Measurements from ENCODE around the gene SKI. TPM values are rescaled to one million over a fixed set of nuclear protein-coding genes. Genes with fewer than 3 reads are reported as not detected.

The SKI gene
- total RNA-seq, 2 experiments from 2014 or later, result 286 to 324 TPM

GRCh38 chr1:2284932-2285331 lies 56.8 kb downstream of the SKI start:
- DNase-seq (no peak), ATAC-seq (ENCODE audit: poor library complexity) (no peak)
- Mint-ChIP-seq H3K9me3 (no peaks in the 10 kb centered on the region), H3K27ac (peak overlapping the region; percentile 99), H3K36me3 (ENCODE audit: low read depth) (peaks cover 51% of the 10 kb centered on the region), H3K4me1 (ENCODE audit: low read depth) (peaks cover 37% of the 10 kb centered on the region), H3K27me3 (no peaks in the 10 kb centered on the region), H3K4me3 (peak overlapping the region; percentile 43)
- Histone ChIP-seq H3K4me1 (ENCODE audit: insufficient read depth, low read length) (peaks cover 66% of the 10 kb centered on the region), H3K27ac (ENCODE audit: low read depth in 1 of 2, low read length in 2 of 2) (no peak overlapping the region), H3K36me3 (ENCODE audit: insufficient read depth, low read length) (peaks cover 15% of the 10 kb centered on the region), H3K9me3 (ENCODE audit: control insufficient read depth in 1 of 2, insufficient read depth in 1 of 2, low read length in 2 of 2) (peaks cover 0 to 6% of the 10 kb centered on the region in 2 experiments), H3K4me3 (ENCODE audit: low read length) (no peak overlapping the region), H3K27me3 (ENCODE audit: control insufficient read depth in 1 of 2, insufficient read depth in 2 of 2, low read length in 2 of 2) (no peaks in the 10 kb centered on the region)
- TF ChIP-seq CTCF (IDR thresholded peaks at IDR 0.05), result no peak
- ChIA-PET CTCF (interaction anchor here (0.7 kb wide), 1 partner anchor 40 kb away, joined by 4 read pairs; no protein-coding TSS in a partner anchor), POLR2A (interaction anchor here (0.6 to 0.7 kb wide), 2 partner anchors 16 to 400 kb away, joined by 3 read pairs; no protein-coding TSS in a partner anchor)
- intact Hi-C loops (cut with DNase I, micrococcal nuclease), result no loop called here

DNA sequence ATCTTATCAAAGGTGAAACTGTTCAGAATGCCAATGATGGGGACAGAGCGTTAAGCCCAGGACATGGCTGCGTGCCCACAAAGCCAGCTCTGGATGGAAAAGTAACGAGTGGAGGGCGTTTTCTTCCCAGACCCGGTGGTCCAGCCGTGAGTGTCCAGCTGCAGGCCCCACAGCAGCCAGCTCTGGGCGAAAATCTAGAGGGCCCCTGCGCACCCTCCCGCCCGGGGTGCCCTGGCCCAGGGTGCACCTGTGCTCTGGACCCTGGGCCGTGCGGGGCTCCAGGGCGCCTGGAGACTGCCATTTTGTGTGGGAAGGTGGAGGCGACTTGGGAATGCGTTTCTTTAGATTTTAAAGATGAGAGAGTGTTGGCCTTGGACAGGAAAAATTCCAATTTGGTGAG lies 58.8 kb downstream of the SKI start:
- DNase-seq, result no peak
- POLR2A ChIA-PET, result no interaction called here
- H3K4me1 ChIP-seq (ENCODE audit: insufficient read depth, low read length), result peaks cover 86% of the 10 kb centered on the region
- Mint-ChIP-seq H3K4me3 (peak overlapping the region; percentile 72), H3K9me3 (no peaks in the 10 kb centered on the region), H3K27me3 (no peaks in the 10 kb centered on the region), H3K4me1 (ENCODE audit: low read depth) (peaks cover 57% of the 10 kb centered on the region), H3K27ac (peak overlapping the region; percentile 99), H3K36me3 (ENCODE audit: low read depth) (peaks cover 59% of the 10 kb centered on the region)
- H3K9me3 ChIP-seq (ENCODE audit: control insufficient read depth in 1 of 2, insufficient read depth in 1 of 2, low read length in 2 of 2), result no peaks in the 10 kb centered on the region
- CTCF ChIA-PET, result no interaction called here
- no peak overlapping the region for H3K27ac ChIP-seq (ENCODE audit: low read depth in 1 of 2, low read length in 2 of 2)
- H3K27me3 ChIP-seq (ENCODE audit: control insufficient read depth in 1 of 2, insufficient read depth in 2 of 2, low read length in 2 of 2), result no peaks in the 10 kb centered on the region
- intact Hi-C loops (cut with DNase I, micrococcal nuclease), result no loop called here
- TF ChIP-seq CTCF (IDR thresholded peaks at IDR 0.05), result no peak
- no peak for ATAC-seq (ENCODE audit: poor library complexity)
- no peak overlapping the region for H3K4me3 ChIP-seq (ENCODE audit: low read length)
- peaks cover 12% of the 10 kb centered on the region for H3K36me3 ChIP-seq (ENCODE audit: insufficient read depth, low read length)

DNA sequence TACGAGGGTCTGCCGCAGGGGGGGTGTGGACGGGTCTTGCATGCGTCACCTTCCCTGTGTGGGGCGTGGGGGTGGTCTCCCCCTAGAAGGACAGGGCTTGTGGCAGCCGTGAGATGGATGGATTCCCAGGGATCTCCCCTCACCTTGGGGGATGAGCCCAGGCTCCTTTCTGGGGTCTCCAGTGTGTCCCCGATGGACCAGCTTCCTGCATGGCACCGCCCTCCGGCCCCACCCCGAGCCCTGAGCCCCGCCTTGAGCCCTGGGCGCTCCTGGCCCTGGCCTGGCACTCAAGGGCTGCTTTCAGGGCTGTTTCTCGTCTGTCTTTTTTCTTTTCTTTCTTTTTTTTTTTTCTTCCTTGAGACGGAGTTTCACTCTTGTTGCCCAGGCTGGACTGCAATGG lies 59.5 kb downstream of the SKI start:
- H3K4me1 ChIP-seq (ENCODE audit: insufficient read depth, low read length), result peaks cover 90% of the 10 kb centered on the region
- Mint-ChIP-seq H3K27ac (peak overlapping the region; percentile 99), H3K4me1 (ENCODE audit: low read depth) (peaks cover 64% of the 10 kb centered on the region)

More for the DNA sequence above, 59.5 kb downstream of the SKI start:
- no peaks in the 10 kb centered on the region for H3K27me3 ChIP-seq (ENCODE audit: control insufficient read depth in 1 of 2, insufficient read depth in 2 of 2, low read length in 2 of 2)
- ChIA-PET CTCF (no interaction called here), POLR2A (interaction anchor here (1.8 kb wide), 1 partner anchor 53 kb away, joined by 5 read pairs; no protein-coding TSS in a partner anchor)
- Mint-ChIP-seq H3K27me3 (no peaks in the 10 kb centered on the region), H3K36me3 (ENCODE audit: low read depth) (peaks cover 64% of the 10 kb centered on the region), H3K4me3 (peak overlapping the region; percentile 75), H3K9me3 (no peaks in the 10 kb centered on the region)
- H3K36me3 ChIP-seq (ENCODE audit: insufficient read depth, low read length), result peaks cover 8% of the 10 kb centered on the region
- ATAC-seq (ENCODE audit: poor library complexity) (no peak), DNase-seq (no peak)
- intact Hi-C loops (cut with DNase I, micrococcal nuclease), result loop anchor here in 1 of 2 experiments (2.0 kb wide), 1 partner anchor 27 kb away; no protein-coding TSS in a partner anchor
- no peak overlapping the region for H3K27ac ChIP-seq (ENCODE audit: low read depth in 1 of 2, low read length in 2 of 2)
- H3K9me3 ChIP-seq (ENCODE audit: control insufficient read depth in 1 of 2, insufficient read depth in 1 of 2, low read length in 2 of 2), result no peaks in the 10 kb centered on the region
- no peak for TF ChIP-seq CTCF (IDR thresholded peaks at IDR 0.05)
- no peak overlapping the region for H3K4me3 ChIP-seq (ENCODE audit: low read length)

Measured in CD4-positive, alpha-beta T cell (primary cell).